ENCODE results near the gene OVOL2. TPM values are rescaled to one million over a fixed set of nuclear protein-coding genes. Genes with fewer than 3 reads are reported as not detected.
"Not testable (repeated sequence)": the region's sequence is repeated elsewhere in the genome, so short reads cannot be mapped to it uniquely, and the experiment has no call there.

Gene OVOL2
- total RNA-seq, 6 donors from 2014 or later: 6.6 to 36.7 (median 19.2) TPM

DNA sequence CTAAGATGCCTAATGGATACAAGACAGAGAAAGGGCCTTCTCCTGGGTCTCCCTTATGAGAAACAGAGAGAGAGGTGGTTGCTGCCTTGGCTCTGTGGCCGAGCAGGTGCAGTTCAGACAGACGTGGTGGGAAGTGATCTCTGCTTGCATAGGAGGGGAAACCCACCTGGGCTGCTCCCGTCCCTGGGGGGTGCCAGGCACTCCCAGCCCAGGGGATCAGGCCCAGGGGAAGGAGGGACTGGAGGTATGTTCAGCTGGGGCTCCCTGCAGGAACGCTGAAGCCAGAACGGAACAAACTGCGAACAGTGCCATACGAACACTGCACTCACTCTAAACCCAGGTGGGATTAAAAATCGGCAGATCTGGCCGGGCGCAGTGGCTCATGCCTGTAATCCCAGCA is 35.7 kb upstream of the OVOL2 start:
- WGBS, 2 donors: 69 to 83% methylated on average over 6 to 10 of the region's 10 CpGs
- Histone ChIP-seq H3K4me1 (no peaks in the 10 kb centered on the region), H3K4me3 (no peak overlapping the region), H3K9me3 (no peaks in the 10 kb centered on the region), H3K27ac (no peak overlapping the region), H3K27me3 (no peaks in the 10 kb centered on the region), H3K36me3 (no peaks in the 10 kb centered on the region)
- ATAC-seq (ENCODE audit: low FRiP score in 2 of 2): no peak
- TF ChIP-seq EP300 (IDR thresholded peaks at IDR 0.05): no peak
- TF ChIP-seq, protein P1, sequence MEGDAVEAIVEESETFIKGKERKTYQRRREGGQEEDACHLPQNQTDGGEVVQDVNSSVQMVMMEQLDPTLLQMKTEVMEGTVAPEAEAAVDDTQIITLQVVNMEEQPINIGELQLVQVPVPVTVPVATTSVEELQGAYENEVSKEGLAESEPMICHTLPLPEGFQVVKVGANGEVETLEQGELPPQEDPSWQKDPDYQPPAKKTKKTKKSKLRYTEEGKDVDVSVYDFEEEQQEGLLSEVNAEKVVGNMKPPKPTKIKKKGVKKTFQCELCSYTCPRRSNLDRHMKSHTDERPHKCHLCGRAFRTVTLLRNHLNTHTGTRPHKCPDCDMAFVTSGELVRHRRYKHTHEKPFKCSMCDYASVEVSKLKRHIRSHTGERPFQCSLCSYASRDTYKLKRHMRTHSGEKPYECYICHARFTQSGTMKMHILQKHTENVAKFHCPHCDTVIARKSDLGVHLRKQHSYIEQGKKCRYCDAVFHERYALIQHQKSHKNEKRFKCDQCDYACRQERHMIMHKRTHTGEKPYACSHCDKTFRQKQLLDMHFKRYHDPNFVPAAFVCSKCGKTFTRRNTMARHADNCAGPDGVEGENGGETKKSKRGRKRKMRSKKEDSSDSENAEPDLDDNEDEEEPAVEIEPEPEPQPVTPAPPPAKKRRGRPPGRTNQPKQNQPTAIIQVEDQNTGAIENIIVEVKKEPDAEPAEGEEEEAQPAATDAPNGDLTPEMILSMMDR (IDR thresholded peaks at IDR 0.05): no peak
- no peak for TF ChIP-seq POLR2AphosphoS5 (IDR thresholded peaks at IDR 0.05)
- TF ChIP-seq POLR2A (IDR thresholded peaks at IDR 0.05): no peak
- peak in 1 of 2 donors; percentile 24 for DNase-seq

DNA sequence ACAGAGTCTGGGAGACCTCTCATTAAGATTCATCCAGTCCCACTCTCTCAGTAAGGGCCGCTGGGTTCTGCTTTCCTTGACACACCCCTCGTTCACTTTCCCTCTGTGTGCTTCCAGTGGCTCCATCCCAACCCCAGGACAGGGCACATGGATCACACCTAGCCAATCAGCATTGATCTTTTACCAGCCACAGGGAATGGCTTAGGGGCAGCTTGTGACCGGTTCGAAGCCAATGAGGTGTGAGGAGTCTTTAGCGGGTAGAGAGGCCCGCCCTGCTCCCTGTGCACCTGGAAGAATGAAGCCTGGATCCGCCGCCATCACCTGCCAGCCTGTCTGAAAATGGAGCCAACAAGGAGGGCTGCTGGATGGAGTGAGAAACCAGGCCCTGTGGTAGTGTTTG is 35.2 kb upstream of the OVOL2 start:
- no peak for DNase-seq
- Histone ChIP-seq H3K4me1 (no peaks in the 10 kb centered on the region), H3K4me3 (no peak overlapping the region), H3K27ac (no peak overlapping the region), H3K27me3 (no peaks in the 10 kb centered on the region), H3K9me3 (no peaks in the 10 kb centered on the region), H3K36me3 (no peaks in the 10 kb centered on the region)
- TF ChIP-seq POLR2AphosphoS5 (IDR thresholded peaks at IDR 0.05): no peak
- no peak for TF ChIP-seq EP300 (IDR thresholded peaks at IDR 0.05)
- TF ChIP-seq POLR2A (IDR thresholded peaks at IDR 0.05): no peak
- TF ChIP-seq, protein P1 (IDR thresholded peaks at IDR 0.05): no peak
- 79 to 85% methylated on average over 6 to 8 of the region's 8 CpGs for WGBS, 2 donors
- no peak for ATAC-seq (ENCODE audit: low FRiP score in 2 of 2)

DNA sequence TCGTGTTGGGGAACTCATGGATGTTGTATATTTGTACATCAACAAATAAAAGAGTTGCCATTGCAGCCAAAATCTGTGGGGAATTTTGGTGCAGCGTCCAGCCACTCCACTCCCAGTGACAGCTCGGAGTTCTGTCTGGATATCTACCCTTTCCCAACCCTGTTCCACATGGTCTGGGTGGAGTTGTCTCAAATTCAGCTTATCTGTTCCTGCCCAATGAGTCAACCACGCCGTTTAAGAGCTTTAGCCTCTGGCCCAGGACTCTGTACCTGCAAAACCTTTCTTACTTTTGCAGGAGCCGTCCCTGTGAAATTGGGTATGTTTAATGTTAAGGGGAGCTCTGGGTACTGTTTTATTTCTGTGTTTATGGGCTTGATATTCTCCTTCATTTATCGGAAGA is 33.9 kb upstream of the OVOL2 start:
- H3K27ac ChIP-seq: no peak overlapping the region
- WGBS, 2 donors: 73 to 77% methylated on average over 7 of the region's 7 CpGs
- TF ChIP-seq EP300 (IDR thresholded peaks at IDR 0.05) (no peak), POLR2A (IDR thresholded peaks at IDR 0.05) (no peak), POLR2AphosphoS5 (IDR thresholded peaks at IDR 0.05) (no peak)
- no peak overlapping the region for H3K4me3 ChIP-seq
- no peaks in the 10 kb centered on the region for H3K9me3 ChIP-seq
- no peaks in the 10 kb centered on the region for H3K27me3 ChIP-seq
- H3K4me1 ChIP-seq: no peaks in the 10 kb centered on the region
- ATAC-seq (ENCODE audit: low FRiP score in 2 of 2): no peak
- no peak for DNase-seq
- no peaks in the 10 kb centered on the region for H3K36me3 ChIP-seq

DNA sequence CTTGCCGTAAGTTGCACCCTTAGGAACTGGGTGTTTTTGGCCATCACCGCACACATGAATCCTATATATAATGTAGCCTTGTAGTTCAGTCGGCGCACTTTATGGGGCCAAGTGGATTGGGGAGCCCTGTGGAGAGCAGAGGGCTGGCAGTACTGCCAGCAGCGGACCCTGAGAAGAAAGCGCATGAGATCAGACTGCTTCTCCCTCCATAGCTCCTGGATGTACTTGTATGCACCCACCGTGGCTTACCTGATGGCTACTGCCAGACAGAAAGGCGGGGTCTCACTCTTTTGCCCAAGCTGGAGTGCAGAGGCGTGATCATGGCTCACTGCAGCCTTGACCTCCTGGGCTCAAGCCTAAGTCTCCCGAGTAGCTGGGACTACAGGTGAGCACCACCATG is 32.8 kb upstream of the OVOL2 start:
- Histone ChIP-seq H3K4me1 (no peaks in the 10 kb centered on the region), H3K4me3 (no peak overlapping the region), H3K27ac (no peak overlapping the region), H3K27me3 (no peaks in the 10 kb centered on the region), H3K9me3 (no peaks in the 10 kb centered on the region), H3K36me3 (no peaks in the 10 kb centered on the region)
- ATAC-seq (ENCODE audit: low FRiP score in 2 of 2) (no peak), DNase-seq (no peak)
- 94 to 98% methylated on average over 8 to 10 of the region's 10 CpGs for WGBS, 2 donors
- TF ChIP-seq EP300 (IDR thresholded peaks at IDR 0.05) (no peak), POLR2A (IDR thresholded peaks at IDR 0.05) (no peak), POLR2AphosphoS5 (IDR thresholded peaks at IDR 0.05) (no peak)
- TF ChIP-seq, protein P1 (IDR thresholded peaks at IDR 0.05): no peak

DNA sequence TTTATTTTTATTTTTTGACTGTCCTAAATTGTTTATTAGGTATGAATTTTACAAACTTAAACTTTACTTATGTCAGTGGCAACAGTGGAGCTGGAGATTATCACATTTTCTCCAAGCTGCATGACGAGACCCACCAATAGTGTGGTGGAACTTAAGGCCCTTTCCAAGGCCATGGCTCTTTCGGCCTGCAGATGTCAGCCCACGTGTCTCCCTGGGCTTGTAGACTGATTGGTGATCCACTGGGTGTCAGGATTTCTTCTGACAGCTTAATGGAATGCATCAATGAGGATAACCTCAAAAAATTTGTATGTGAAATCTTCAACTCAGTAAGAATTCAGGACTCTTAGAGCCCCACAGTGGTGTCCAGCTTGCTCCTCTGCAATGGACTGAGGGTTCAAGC is 32.3 kb upstream of the OVOL2 start:
- ATAC-seq (ENCODE audit: low FRiP score in 2 of 2): no peak
- WGBS, 2 donors: 45 to 58% methylated on average over 3 of the region's 3 CpGs
- no peaks in the 10 kb centered on the region for H3K27me3 ChIP-seq
- H3K4me1 ChIP-seq: no peaks in the 10 kb centered on the region
- no peak overlapping the region for H3K4me3 ChIP-seq
- DNase-seq: no peak
- no peaks in the 10 kb centered on the region for H3K9me3 ChIP-seq
- no peak for TF ChIP-seq EP300 (IDR thresholded peaks at IDR 0.05)
- TF ChIP-seq POLR2AphosphoS5 (IDR thresholded peaks at IDR 0.05): no peak
- TF ChIP-seq POLR2A (IDR thresholded peaks at IDR 0.05): no peak
- TF ChIP-seq, protein P1 (IDR thresholded peaks at IDR 0.05): no peak
- H3K36me3 ChIP-seq: no peaks in the 10 kb centered on the region
- H3K27ac ChIP-seq: no peak overlapping the region

DNA sequence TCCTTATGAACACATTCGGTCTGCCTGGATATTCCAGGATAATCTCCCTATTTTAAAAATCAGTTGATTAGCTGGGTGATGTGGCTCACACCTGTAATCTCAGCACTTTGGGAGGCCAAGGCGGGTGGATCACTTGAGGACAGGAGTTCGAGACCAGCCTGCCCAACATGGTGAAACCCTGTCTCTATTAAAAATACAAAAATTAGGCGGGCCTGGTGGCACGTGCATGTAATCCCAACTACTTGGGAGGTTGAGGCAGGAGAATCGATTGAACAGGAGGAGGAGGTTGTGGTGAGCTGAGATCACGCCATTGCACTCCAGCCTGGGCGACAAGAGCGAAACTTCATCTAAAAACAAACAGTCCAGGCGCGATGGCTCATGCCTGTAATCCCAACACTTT is 31.1 kb upstream of the OVOL2 start:
- DNase-seq; H3K27me3 ChIP-seq; ATAC-seq (ENCODE audit: low FRiP score in 2 of 2); H3K36me3 ChIP-seq; H3K4me3 ChIP-seq; H3K9me3 ChIP-seq; H3K4me1 ChIP-seq; H3K27ac ChIP-seq: not testable (repeated sequence)
- WGBS, 2 donors: 92 to 95% methylated on average over 11 of the region's 11 CpGs

DNA sequence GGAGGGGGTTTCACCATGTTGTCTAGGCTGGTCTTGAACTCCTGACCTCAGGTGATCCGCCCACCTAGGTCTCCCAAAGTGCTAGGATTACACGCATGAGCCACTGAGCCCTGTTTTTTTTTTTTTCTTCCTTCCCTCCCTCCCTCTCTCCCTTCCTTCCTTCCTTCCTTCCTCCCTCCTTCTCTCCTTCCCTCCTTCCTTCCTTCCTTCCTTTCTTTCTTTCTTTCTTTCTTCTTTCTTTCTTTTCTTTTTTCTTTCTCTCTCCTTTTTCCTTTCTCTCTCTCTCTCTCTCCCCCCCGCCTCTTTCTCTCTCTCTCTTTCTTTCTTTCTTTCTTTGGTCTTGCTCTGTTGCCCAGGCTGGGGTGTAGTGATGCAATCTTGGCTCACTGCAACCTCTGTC is 30.6 kb upstream of the OVOL2 start:
- not testable (repeated sequence) for H3K36me3 ChIP-seq; H3K27ac ChIP-seq; H3K27me3 ChIP-seq; H3K9me3 ChIP-seq; ATAC-seq (ENCODE audit: low FRiP score in 2 of 2); DNase-seq; H3K4me3 ChIP-seq; H3K4me1 ChIP-seq
- WGBS, 2 donors: 79 to 86% methylated on average over 3 of the region's 3 CpGs

Measured in upper lobe of left lung (tissue), 6 donors.